Lower leg skin (tissue), 3 donors: ENCODE results near the gene NPIPB8.
"Not testable (repeated sequence)": the region's sequence is repeated elsewhere in the genome, so short reads cannot be mapped to it uniquely, and the experiment has no call there.

Experiments
- POLR2A ChIP-seq, 2 donors: fragments of 450-650 bp; IDR thresholded peaks; one replicate each; pipeline ENCODE4 v1.6.1; 2016 to 2017; ENCODE audit warnings: antibody characterized with exemption in 2 of 2, mild to moderate bottlenecking in 1 of 2, moderate library complexity in 1 of 2
- TF ChIP-seq, protein P1 (sequence below), 3 donors: fragments of 450-650 bp; IDR thresholded peaks; one replicate each; pipeline ENCODE4 v1.5.1; 2016; ENCODE audit warnings: antibody characterized with exemption in 3 of 3, mild to moderate bottlenecking in 3 of 3, moderate library complexity in 2 of 3

DNA sequence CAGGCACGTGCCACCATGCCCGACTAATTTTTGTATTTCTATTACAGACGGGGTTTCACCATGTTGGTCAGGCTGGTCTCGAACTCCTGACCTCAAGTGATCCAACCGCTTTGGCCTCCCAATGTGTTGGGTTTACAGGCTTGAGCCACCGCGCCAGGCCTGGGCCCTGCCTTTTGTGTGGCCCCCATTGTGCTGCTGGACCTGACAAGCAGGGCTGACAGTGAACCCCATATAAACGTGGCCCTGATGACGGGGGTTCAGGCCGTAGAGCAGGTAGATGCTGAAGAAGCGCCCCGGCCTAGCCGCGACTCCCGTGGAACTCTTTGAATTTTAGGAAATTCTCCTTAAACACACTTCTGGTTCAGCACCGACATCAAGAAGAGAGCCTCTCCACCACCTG, 23.3 kb upstream of the NPIPB8 start:
- TF ChIP-seq, protein P1, sequence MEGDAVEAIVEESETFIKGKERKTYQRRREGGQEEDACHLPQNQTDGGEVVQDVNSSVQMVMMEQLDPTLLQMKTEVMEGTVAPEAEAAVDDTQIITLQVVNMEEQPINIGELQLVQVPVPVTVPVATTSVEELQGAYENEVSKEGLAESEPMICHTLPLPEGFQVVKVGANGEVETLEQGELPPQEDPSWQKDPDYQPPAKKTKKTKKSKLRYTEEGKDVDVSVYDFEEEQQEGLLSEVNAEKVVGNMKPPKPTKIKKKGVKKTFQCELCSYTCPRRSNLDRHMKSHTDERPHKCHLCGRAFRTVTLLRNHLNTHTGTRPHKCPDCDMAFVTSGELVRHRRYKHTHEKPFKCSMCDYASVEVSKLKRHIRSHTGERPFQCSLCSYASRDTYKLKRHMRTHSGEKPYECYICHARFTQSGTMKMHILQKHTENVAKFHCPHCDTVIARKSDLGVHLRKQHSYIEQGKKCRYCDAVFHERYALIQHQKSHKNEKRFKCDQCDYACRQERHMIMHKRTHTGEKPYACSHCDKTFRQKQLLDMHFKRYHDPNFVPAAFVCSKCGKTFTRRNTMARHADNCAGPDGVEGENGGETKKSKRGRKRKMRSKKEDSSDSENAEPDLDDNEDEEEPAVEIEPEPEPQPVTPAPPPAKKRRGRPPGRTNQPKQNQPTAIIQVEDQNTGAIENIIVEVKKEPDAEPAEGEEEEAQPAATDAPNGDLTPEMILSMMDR (IDR thresholded peaks at IDR 0.05) = not testable (repeated sequence)
- TF ChIP-seq POLR2A (IDR thresholded peaks at IDR 0.05) = not testable (repeated sequence)
